Lower lobe of right lung (tissue), 2 donors: ENCODE results near the gene MYO1D. TPM values are rescaled to one million over a fixed set of nuclear protein-coding genes. Genes with fewer than 3 reads are reported as not detected.

Experiments
- ATAC-seq, 2 donors: fragments of 200-7000 bp; cut with Tn5 transposase; one replicate each; pipeline ENCODE4 v1.9.1; 2020 to 2022; ENCODE audit warnings: mild to moderate bottlenecking in 2 of 2, moderate library complexity in 2 of 2
- DNase-seq: peaks from one replicate; pipeline ENCODE4 v3.0.0-alpha.2; 2020
- H3K27ac ChIP-seq: fragments of 200-600 bp; one replicate; pipeline ENCODE4 v1.8.0; 2022
- H3K27me3 ChIP-seq: fragments of 200-600 bp; one replicate; pipeline ENCODE4 v1.8.0; 2022; ENCODE audit warnings: low read depth
- H3K36me3 ChIP-seq: fragments of 200-600 bp; one replicate; pipeline ENCODE4 v1.8.0; 2022; ENCODE audit warnings: mild to moderate bottlenecking
- H3K4me1 ChIP-seq: fragments of 200-600 bp; one replicate; pipeline ENCODE4 v1.8.0; 2022
- H3K4me3 ChIP-seq: fragments of 200-600 bp; one replicate; pipeline ENCODE4 v1.8.0; 2022; ENCODE audit warnings: mild to moderate bottlenecking
- H3K9me3 ChIP-seq: fragments of 200-600 bp; one replicate; pipeline ENCODE4 v1.8.0; 2022
- intact Hi-C: fragments of 100-400 bp; cut with DNase I; formaldehyde crosslinking; loops from one replicate; pipeline ENCODE4 v1.11.0; 2022
- total RNA-seq: library from RNA; stranded (reverse); fragmentation: NEBNext Ultra II Directional; extraction: Animal tissue kit (Norgen Biotek cat#: 25700); gene quantifications from one replicate; pipeline ENCODE4 v1.2.1, GENCODE V29; 2021
- TF ChIP-seq, protein P1 (sequence below): fragments of 200-600 bp; IDR thresholded peaks from one replicate; pipeline ENCODE4 v1.8.0; 2022; ENCODE audit warnings: antibody characterized with exemption, mild to moderate bottlenecking
- donor health status: DM: no; HTN: yes; CAD: no; lungs with severe emphysema.

Gene MYO1D
- total RNA-seq, 1 donor from 2014 or later = 58.0 TPM

GRCh38 chr17:32518646-32519227, 358.2 kb downstream of the MYO1D start:
- TF ChIP-seq, protein P1, sequence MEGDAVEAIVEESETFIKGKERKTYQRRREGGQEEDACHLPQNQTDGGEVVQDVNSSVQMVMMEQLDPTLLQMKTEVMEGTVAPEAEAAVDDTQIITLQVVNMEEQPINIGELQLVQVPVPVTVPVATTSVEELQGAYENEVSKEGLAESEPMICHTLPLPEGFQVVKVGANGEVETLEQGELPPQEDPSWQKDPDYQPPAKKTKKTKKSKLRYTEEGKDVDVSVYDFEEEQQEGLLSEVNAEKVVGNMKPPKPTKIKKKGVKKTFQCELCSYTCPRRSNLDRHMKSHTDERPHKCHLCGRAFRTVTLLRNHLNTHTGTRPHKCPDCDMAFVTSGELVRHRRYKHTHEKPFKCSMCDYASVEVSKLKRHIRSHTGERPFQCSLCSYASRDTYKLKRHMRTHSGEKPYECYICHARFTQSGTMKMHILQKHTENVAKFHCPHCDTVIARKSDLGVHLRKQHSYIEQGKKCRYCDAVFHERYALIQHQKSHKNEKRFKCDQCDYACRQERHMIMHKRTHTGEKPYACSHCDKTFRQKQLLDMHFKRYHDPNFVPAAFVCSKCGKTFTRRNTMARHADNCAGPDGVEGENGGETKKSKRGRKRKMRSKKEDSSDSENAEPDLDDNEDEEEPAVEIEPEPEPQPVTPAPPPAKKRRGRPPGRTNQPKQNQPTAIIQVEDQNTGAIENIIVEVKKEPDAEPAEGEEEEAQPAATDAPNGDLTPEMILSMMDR = no peak
- intact Hi-C loops = no loop called here
- Histone ChIP-seq H3K36me3 (no peaks in the 10 kb centered on the region), H3K27ac (no peak overlapping the region), H3K9me3 (no peaks in the 10 kb centered on the region), H3K27me3 (no peaks in the 10 kb centered on the region), H3K4me1 (peaks cover 19% of the 10 kb centered on the region), H3K4me3 (peak overlapping the region; percentile 52)
- ATAC-seq (no peak), DNase-seq (no peak)

DNA sequence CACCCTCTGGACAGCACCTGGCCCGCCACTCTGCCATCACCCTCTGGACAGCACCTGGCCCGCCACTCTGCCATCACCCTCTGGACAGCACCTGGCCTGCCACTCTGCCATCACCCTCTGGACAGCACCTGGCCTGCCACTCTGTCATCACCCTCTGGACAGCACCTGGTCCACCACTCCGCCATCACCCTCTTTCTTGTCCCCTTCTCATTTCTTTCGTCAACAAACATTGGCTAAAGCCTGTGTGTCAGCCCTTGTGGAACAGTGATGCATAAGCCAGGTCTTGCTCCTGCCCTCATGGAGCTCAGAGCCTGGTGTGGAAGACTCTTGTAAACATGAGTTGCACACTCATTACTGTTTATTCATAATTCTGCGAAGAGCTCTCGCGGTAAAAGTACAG, 358.9 kb downstream of the MYO1D start:
- Histone ChIP-seq H3K4me1 (peaks cover 19% of the 10 kb centered on the region), H3K27ac (no peak overlapping the region), H3K9me3 (no peaks in the 10 kb centered on the region), H3K36me3 (no peaks in the 10 kb centered on the region), H3K27me3 (no peaks in the 10 kb centered on the region), H3K4me3 (no peak overlapping the region)
- intact Hi-C loops = no loop called here
- DNase-seq (no peak), ATAC-seq (no peak)
- TF ChIP-seq, protein P1 = no peak

- intact Hi-C loops = no loop called here
- no peak overlapping the region for H3K27ac ChIP-seq
- H3K4me1 ChIP-seq = peaks cover 19% of the 10 kb centered on the region
- H3K27me3 ChIP-seq = no peaks in the 10 kb centered on the region
- DNase-seq (no peak), ATAC-seq (no peak)
- no peak overlapping the region for H3K4me3 ChIP-seq
- no peaks in the 10 kb centered on the region for H3K36me3 ChIP-seq
- TF ChIP-seq, protein P1 = no peak
- no peaks in the 10 kb centered on the region for H3K9me3 ChIP-seq
Measured at GRCh38 chr17:32516940-32517701, 359.8 kb downstream of the MYO1D start.

- intact Hi-C loops = no loop called here
- no peaks in the 10 kb centered on the region for H3K9me3 ChIP-seq
- H3K27ac ChIP-seq = no peak overlapping the region
- no peak overlapping the region for H3K4me3 ChIP-seq
- DNase-seq (no peak), ATAC-seq (no peak)
- no peaks in the 10 kb centered on the region for H3K36me3 ChIP-seq
- H3K4me1 ChIP-seq = peaks cover 19% of the 10 kb centered on the region
- TF ChIP-seq, protein P1 = no peak
- H3K27me3 ChIP-seq = no peaks in the 10 kb centered on the region
Measured at GRCh38 chr17:32516450-32516849, 360.5 kb downstream of the MYO1D start.

DNA sequence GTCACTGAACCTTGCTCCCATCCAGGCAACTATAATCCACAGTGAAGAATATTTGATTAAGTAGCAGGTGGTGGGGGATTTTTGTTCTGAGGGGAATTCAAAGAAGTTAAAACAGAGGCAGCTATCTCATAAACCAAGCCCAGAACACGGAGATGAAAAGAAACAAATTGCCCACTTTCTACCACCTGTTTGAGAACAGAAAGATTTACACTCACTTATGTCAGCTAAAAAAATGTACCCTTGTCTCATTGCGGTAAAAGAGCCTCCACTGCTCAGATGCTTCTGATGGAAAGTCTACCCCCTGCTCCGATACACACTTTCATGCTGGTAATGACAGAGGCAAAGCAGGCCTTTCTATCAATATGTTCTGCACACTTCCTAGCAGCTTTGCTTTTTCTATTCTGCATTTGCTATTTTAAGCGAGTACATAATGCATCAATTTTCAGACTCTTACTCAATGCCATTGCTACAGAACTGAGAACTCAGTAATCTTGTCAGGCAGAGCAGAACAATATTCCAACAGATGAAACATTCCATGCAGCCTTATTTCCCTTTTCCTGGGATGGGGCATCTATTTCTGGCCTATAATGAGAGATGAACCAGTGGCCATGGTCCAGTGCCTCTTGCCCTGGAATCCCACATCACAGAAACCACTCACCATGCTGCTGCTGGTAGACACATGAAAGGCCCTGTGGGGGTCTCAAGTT, 361.1 kb downstream of the MYO1D start:
- H3K36me3 ChIP-seq = no peaks in the 10 kb centered on the region
- H3K27me3 ChIP-seq = no peaks in the 10 kb centered on the region
- no peak overlapping the region for H3K4me3 ChIP-seq
- TF ChIP-seq, protein P1 = no peak
- DNase-seq (no peak), ATAC-seq (no peak)
- H3K4me1 ChIP-seq = peaks cover 16% of the 10 kb centered on the region
- intact Hi-C loops = no loop called here
- no peak overlapping the region for H3K27ac ChIP-seq
- no peaks in the 10 kb centered on the region for H3K9me3 ChIP-seq
